H9 (cell line): ENCODE results near the gene CBLB. TPM values are rescaled to one million over a fixed set of nuclear protein-coding genes. Genes with fewer than 3 reads are reported as not detected.

Experiments
- DNase-seq: peaks from one replicate; pipeline ENCODE4 v3.0.0-alpha.2; 2017
- H2AFZ ChIP-seq: one replicate; pipeline ENCODE4 v1.6.1; 2013; ENCODE audit warnings: mild to moderate bottlenecking, low read length, control low read depth, moderate library complexity
- H2AK5ac ChIP-seq: 2 replicates; pipeline ENCODE4 v1.6.1; 2013; ENCODE audit warnings: low read length, control low read depth, mixed read lengths; ENCODE audit not compliant: insufficient read length
- H2BK120ac ChIP-seq: one replicate; pipeline ENCODE4 v1.6.1; 2013; ENCODE audit warnings: low read depth, mild to moderate bottlenecking, low read length, control low read depth, inconsistent platforms; ENCODE audit not compliant: poor library complexity, severe bottlenecking
- H2BK12ac ChIP-seq: 2 replicates; pipeline ENCODE4 v1.6.1; 2013; ENCODE audit warnings: low read length, control low read depth, mixed read lengths, low read depth; ENCODE audit not compliant: insufficient read length
- H2BK15ac ChIP-seq: 2 replicates; pipeline ENCODE4 v1.6.1; 2013; ENCODE audit warnings: low read depth, low read length, control low read depth
- H2BK20ac ChIP-seq: one replicate; pipeline ENCODE4 v1.6.1; 2013; ENCODE audit warnings: low read depth, mild to moderate bottlenecking, low read length, control low read depth, inconsistent platforms; ENCODE audit not compliant: poor library complexity, severe bottlenecking
- H2BK5ac ChIP-seq: 2 replicates; pipeline ENCODE4 v1.6.1; 2013; ENCODE audit warnings: low read length, control low read depth, mixed read lengths; ENCODE audit not compliant: insufficient read length
- H3K14ac ChIP-seq: 2 replicates; pipeline ENCODE4 v1.6.1; 2013; ENCODE audit warnings: low read length, control low read depth; ENCODE audit not compliant: insufficient read depth
- H3K18ac ChIP-seq: 2 replicates; pipeline ENCODE4 v1.6.1; 2013; ENCODE audit warnings: low read depth, mild to moderate bottlenecking, mixed read lengths, low read length, control low read depth; ENCODE audit not compliant: insufficient read length
- H3K23ac ChIP-seq: 2 replicates; pipeline ENCODE4 v1.6.1; 2013; ENCODE audit warnings: low read length, control low read depth, mixed read lengths, low read depth; ENCODE audit not compliant: insufficient read length
- H3K23me2 ChIP-seq: 2 replicates; pipeline ENCODE4 v1.6.1; 2013; ENCODE audit warnings: low read depth, mild to moderate bottlenecking, mixed read lengths, low read length, control low read depth; ENCODE audit not compliant: insufficient read length, poor library complexity, severe bottlenecking
- H3K27ac ChIP-seq: 2 replicates; pipeline ENCODE4 v1.5.1; 2013; ENCODE audit warnings: low read length, control low read depth, mixed read lengths, low read depth; ENCODE audit not compliant: insufficient read length
- H3K27me3 ChIP-seq: 2 replicates; pipeline ENCODE4 v1.6.1; 2013; ENCODE audit warnings: low read length, control low read depth, inconsistent platforms; ENCODE audit not compliant: insufficient read depth
- H3K4ac ChIP-seq: 2 replicates; pipeline ENCODE4 v1.6.1; 2013; ENCODE audit warnings: low read depth, mild to moderate bottlenecking, control low read depth, inconsistent platforms, low read length, moderate library complexity
- H3K4me1 ChIP-seq: 2 replicates; pipeline ENCODE4 v1.6.1; 2013; ENCODE audit warnings: low read length, control low read depth, inconsistent platforms; ENCODE audit not compliant: insufficient read depth
- H3K4me2 ChIP-seq: 2 replicates; pipeline ENCODE4 v1.6.1; 2013; ENCODE audit warnings: low read length, control low read depth, mixed read lengths; ENCODE audit not compliant: insufficient read length, insufficient read depth
- H3K56ac ChIP-seq: 2 replicates; pipeline ENCODE4 v1.6.1; 2013; ENCODE audit warnings: low read depth, mild to moderate bottlenecking, mixed read lengths, low read length, control low read depth; ENCODE audit not compliant: insufficient read length
- H3K79me1 ChIP-seq: 2 replicates; pipeline ENCODE4 v1.6.1; 2013; ENCODE audit warnings: low read depth, mild to moderate bottlenecking, moderate library complexity, low read length, control low read depth, inconsistent platforms; ENCODE audit not compliant: insufficient read depth, poor library complexity, severe bottlenecking
- H3K79me2 ChIP-seq: 2 replicates; pipeline ENCODE4 v1.6.1; 2013; ENCODE audit warnings: low read length, control low read depth, inconsistent platforms; ENCODE audit not compliant: insufficient read depth
- H3K9ac ChIP-seq: 2 replicates; pipeline ENCODE4 v1.6.1; 2013; ENCODE audit warnings: low read length, control low read depth, mixed read lengths; ENCODE audit not compliant: insufficient read length; ENCODE audit errors: extremely low read depth
- H3K9me3 ChIP-seq: one replicate; pipeline ENCODE4 v1.6.1; 2013; ENCODE audit warnings: low read depth, low read length, inconsistent platforms; ENCODE audit not compliant: control insufficient read depth
- H3T11ph ChIP-seq: one replicate; pipeline ENCODE4 v1.6.1; 2013; ENCODE audit warnings: mild to moderate bottlenecking, low read length, control low read depth, inconsistent platforms
- H4K20me1 ChIP-seq: one replicate; pipeline ENCODE4 v1.6.1; 2013; ENCODE audit not compliant: control insufficient read depth, insufficient read length, insufficient read depth
- H4K5ac ChIP-seq: 2 replicates; pipeline ENCODE4 v1.6.1; 2013; ENCODE audit warnings: low read depth, mild to moderate bottlenecking, mixed read lengths, low read length, control low read depth; ENCODE audit not compliant: insufficient read length
- H4K8ac ChIP-seq: replicated peaks from 2 replicates; pipeline ENCODE4 v1.6.1; 2013; ENCODE audit warnings: low read length, control low read depth, mixed read lengths, low read depth; ENCODE audit not compliant: insufficient read length
- H4K91ac ChIP-seq: 2 replicates; pipeline ENCODE4 v1.6.1; 2013; ENCODE audit warnings: low read depth, mild to moderate bottlenecking, moderate library complexity, mixed read lengths, low read length, control low read depth; ENCODE audit not compliant: insufficient read length
- H3K27ac Mint-ChIP-seq, 3 experiments: 2 replicates in 2 of 3; 3 replicates in 1 of 3; pipeline ENCODE4 v1.8.0; 2020 to 2021; ENCODE audit warnings: mixed read lengths in 3 of 3, mild to moderate bottlenecking in 1 of 3, moderate library complexity in 1 of 3
- H3K27me3 Mint-ChIP-seq: 2 replicates; pipeline ENCODE4 v1.8.0; 2021; ENCODE audit warnings: low read depth, mild to moderate bottlenecking, moderate library complexity, mixed read lengths
- H3K36me3 Mint-ChIP-seq, 3 experiments: 2 replicates in 2 of 3; 3 replicates in 1 of 3; pipeline ENCODE4 v1.8.0; 2020 to 2021; ENCODE audit warnings: low read depth in 3 of 3, mixed read lengths in 3 of 3; ENCODE audit not compliant: insufficient read depth in 1 of 3
- H3K4me1 Mint-ChIP-seq, 2 experiments: 2 replicates each; pipeline ENCODE4 v1.8.0; 2020; ENCODE audit warnings: mixed read lengths in 2 of 2
- H3K4me3 Mint-ChIP-seq, 2 experiments: 2 replicates in 1 of 2; 3 replicates in 1 of 2; pipeline ENCODE4 v1.8.0; 2020 to 2021; ENCODE audit warnings: mild to moderate bottlenecking in 2 of 2, mixed read lengths in 2 of 2, moderate library complexity in 1 of 2
- H3K9me3 Mint-ChIP-seq, 2 experiments: 2 replicates in 1 of 2; 3 replicates in 1 of 2; pipeline ENCODE4 v1.8.0; 2020; ENCODE audit warnings: mild to moderate bottlenecking in 2 of 2, mixed read lengths in 2 of 2, moderate library complexity in 1 of 2
- CTCF ChIP-seq: fragments of 200-600 bp; sonication (generic); conservative IDR thresholded peaks from 3 replicates; pipeline ENCODE4 v1.8.0; 2021; ENCODE audit warnings: antibody characterized with exemption, mild to moderate bottlenecking
- WGBS: extraction: QIAGEN DNeasy Blood & Tissue Kit; methylation state at CpG from one replicate; pipeline ENCODE4 v1.1.7; 2013; ENCODE audit warnings: missing lambda C conversion rate, low lambda C conversion rate, mixed read lengths; ENCODE audit not compliant: insufficient read length; ENCODE audit errors: extremely low coverage; 5-methylcytosine and 5-hydroxymethylcytosine counted together
- total RNA-seq: library from RNA; stranded (reverse); gene quantifications from 2 replicates; pipeline ENCODE4 v1.2.1, GENCODE V29; 2021

CBLB gene
- total RNA-seq, 1 experiment from 2014 or later, result 25.7 TPM

GRCh38 chr3:105656651-105657504 lies 211.9 kb downstream of the CBLB start:
- H3K18ac ChIP-seq, result no peak overlapping the region
- no peaks in the 10 kb centered on the region for H3K79me1 ChIP-seq
- no peak overlapping the region for H2AK5ac ChIP-seq
- no peak overlapping the region for H2BK12ac ChIP-seq
- H3K27ac Mint-ChIP-seq, result no peak overlapping the region
- H3K9me3 Mint-ChIP-seq, result no peaks in the 10 kb centered on the region
- H3K36me3 Mint-ChIP-seq, result peaks cover 8 to 20% (median 9%) of the 10 kb centered on the region in 3 experiments; a peak in 5 of 7 replicates
- DNase-seq, result no peak
- no peak overlapping the region for H2BK120ac ChIP-seq
- WGBS, result no CpG with 5 or more reads among the region's 1 CpG
- no peak overlapping the region for H3T11ph ChIP-seq
- H2BK15ac ChIP-seq, result no peak overlapping the region
- no peak overlapping the region for H3K4me3 Mint-ChIP-seq
- H3K27ac ChIP-seq, result no peak overlapping the region
- H3K27me3 Mint-ChIP-seq, result no peaks in the 10 kb centered on the region
- no peak overlapping the region for H3K23ac ChIP-seq
- no peak overlapping the region for H4K8ac ChIP-seq
- H2BK5ac ChIP-seq, result no peak overlapping the region
- no peak overlapping the region for H2AFZ ChIP-seq
- no peaks in the 10 kb centered on the region for H3K79me2 ChIP-seq
- H3K4me1 Mint-ChIP-seq, result peaks cover 3% of the 10 kb centered on the region in 2 experiments
- no peaks in the 10 kb centered on the region for H3K9me3 ChIP-seq
- H3K9ac ChIP-seq, result no peak overlapping the region
- H3K27me3 ChIP-seq, result no peaks in the 10 kb centered on the region
- no peak overlapping the region for H3K56ac ChIP-seq
- no peaks in the 10 kb centered on the region; the same call in 1 of the 2 replicates for H3K4me1 ChIP-seq
- no peak for TF ChIP-seq CTCF
- no peaks in the 10 kb centered on the region for H3K23me2 ChIP-seq
- no peak overlapping the region for H4K91ac ChIP-seq
- no peak overlapping the region for H3K4ac ChIP-seq
- H4K20me1 ChIP-seq, result no peaks in the 10 kb centered on the region
- no peak overlapping the region for H3K14ac ChIP-seq
- H4K5ac ChIP-seq, result no peak overlapping the region
- no peak overlapping the region for H3K4me2 ChIP-seq
- no peak overlapping the region for H2BK20ac ChIP-seq
